Right hindlimb (tissue), 1 donor: ENCODE data around the gene FRMD4A.

ENCODE experiments used
- DNase-seq: peaks from one replicate; pipeline ENCODE4 v3.0.0-alpha.2; 2018

Gene FRMD4A

GRCh38 chr10:13654846-13655245 is 675.9 kb downstream of the FRMD4A start:
- no peak for DNase-seq

- no peak for DNase-seq
Measured at GRCh38 chr10:13654118-13654830, 676.5 kb downstream of the FRMD4A start.

GRCh38 chr10:13652860-13653259 is 677.9 kb downstream of the FRMD4A start:
- DNase-seq: no peak

GRCh38 chr10:13651969-13652720 is 678.6 kb downstream of the FRMD4A start:
- DNase-seq: no peak

- DNase-seq: no peak
Measured at GRCh38 chr10:13650961-13651360, 679.8 kb downstream of the FRMD4A start.

- DNase-seq: no peak
Measured at GRCh38 chr10:13649844-13650520, 680.7 kb downstream of the FRMD4A start.

GRCh38 chr10:13648425-13648824 is 682.3 kb downstream of the FRMD4A start:
- no peak for DNase-seq

- no peak for DNase-seq
Measured at GRCh38 chr10:13644866-13645265, 685.9 kb downstream of the FRMD4A start.

- DNase-seq: no peak
Measured at GRCh38 chr10:13643016-13643415, 687.7 kb downstream of the FRMD4A start.

GRCh38 chr10:13642293-13642692 is 688.4 kb downstream of the FRMD4A start:
- DNase-seq: no peak

GRCh38 chr10:13637894-13638293 is 692.8 kb downstream of the FRMD4A start:
- no peak for DNase-seq

GRCh38 chr10:13637303-13637856 is 693.3 kb downstream of the FRMD4A start:
- DNase-seq: no peak

GRCh38 chr10:13636776-13637175 is 693.9 kb downstream of the FRMD4A start:
- DNase-seq: no peak

- DNase-seq: peak; percentile 66
Measured at GRCh38 chr10:13634207-13634606, 696.5 kb downstream of the FRMD4A start.

- peak; percentile 93 for DNase-seq
Measured at GRCh38 chr10:13633689-13634088, 697.0 kb downstream of the FRMD4A start.

GRCh38 chr10:13632884-13633440 is 697.8 kb downstream of the FRMD4A start:
- peak; percentile 70 for DNase-seq

- no peak for DNase-seq
Measured at GRCh38 chr10:13632440-13632839, 698.3 kb downstream of the FRMD4A start.

GRCh38 chr10:13631594-13631993 is 699.1 kb downstream of the FRMD4A start:
- no peak for DNase-seq

- DNase-seq: no peak
Measured at GRCh38 chr10:13630231-13630630, 700.5 kb downstream of the FRMD4A start.

GRCh38 chr10:13629116-13629515 is 701.6 kb downstream of the FRMD4A start:
- DNase-seq: no peak

- DNase-seq: no peak
Measured at GRCh38 chr10:13628661-13629060, 702.1 kb downstream of the FRMD4A start.

- DNase-seq: no peak
Measured at GRCh38 chr10:13627459-13628310, 703.0 kb downstream of the FRMD4A start.
